Epithelial cell of prostate (primary cell): ENCODE results near the gene ARMC3.
"Not testable (repeated sequence)": the region's sequence is repeated elsewhere in the genome, so short reads cannot be mapped to it uniquely, and the experiment has no call there.

Experiments used
- DNase-seq: peaks from one replicate; pipeline ENCODE4 v3.0.0-alpha.2; 2011; ENCODE audit warnings: low read depth, low spot score
- H3K27ac ChIP-seq: fragments of 450-650 bp; 2 replicates; pipeline ENCODE4 v1.5.1; 2017; ENCODE audit warnings: mild to moderate bottlenecking

The ARMC3 gene, protein sequence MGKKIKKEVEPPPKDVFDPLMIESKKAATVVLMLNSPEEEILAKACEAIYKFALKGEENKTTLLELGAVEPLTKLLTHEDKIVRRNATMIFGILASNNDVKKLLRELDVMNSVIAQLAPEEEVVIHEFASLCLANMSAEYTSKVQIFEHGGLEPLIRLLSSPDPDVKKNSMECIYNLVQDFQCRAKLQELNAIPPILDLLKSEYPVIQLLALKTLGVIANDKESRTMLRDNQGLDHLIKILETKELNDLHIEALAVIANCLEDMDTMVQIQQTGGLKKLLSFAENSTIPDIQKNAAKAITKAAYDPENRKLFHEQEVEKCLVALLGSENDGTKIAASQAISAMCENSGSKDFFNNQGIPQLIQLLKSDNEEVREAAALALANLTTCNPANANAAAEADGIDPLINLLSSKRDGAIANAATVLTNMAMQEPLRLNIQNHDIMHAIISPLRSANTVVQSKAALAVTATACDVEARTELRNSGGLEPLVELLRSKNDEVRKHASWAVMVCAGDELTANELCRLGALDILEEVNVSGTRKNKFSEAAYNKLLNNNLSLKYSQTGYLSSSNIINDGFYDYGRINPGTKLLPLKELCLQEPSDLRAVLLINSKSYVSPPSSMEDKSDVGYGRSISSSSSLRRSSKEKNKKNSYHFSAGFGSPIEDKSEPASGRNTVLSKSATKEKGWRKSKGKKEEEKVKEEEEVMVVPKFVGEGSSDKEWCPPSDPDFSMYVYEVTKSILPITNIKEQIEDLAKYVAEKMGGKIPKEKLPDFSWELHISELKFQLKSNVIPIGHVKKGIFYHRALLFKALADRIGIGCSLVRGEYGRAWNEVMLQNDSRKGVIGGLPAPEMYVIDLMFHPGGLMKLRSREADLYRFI

DNA sequence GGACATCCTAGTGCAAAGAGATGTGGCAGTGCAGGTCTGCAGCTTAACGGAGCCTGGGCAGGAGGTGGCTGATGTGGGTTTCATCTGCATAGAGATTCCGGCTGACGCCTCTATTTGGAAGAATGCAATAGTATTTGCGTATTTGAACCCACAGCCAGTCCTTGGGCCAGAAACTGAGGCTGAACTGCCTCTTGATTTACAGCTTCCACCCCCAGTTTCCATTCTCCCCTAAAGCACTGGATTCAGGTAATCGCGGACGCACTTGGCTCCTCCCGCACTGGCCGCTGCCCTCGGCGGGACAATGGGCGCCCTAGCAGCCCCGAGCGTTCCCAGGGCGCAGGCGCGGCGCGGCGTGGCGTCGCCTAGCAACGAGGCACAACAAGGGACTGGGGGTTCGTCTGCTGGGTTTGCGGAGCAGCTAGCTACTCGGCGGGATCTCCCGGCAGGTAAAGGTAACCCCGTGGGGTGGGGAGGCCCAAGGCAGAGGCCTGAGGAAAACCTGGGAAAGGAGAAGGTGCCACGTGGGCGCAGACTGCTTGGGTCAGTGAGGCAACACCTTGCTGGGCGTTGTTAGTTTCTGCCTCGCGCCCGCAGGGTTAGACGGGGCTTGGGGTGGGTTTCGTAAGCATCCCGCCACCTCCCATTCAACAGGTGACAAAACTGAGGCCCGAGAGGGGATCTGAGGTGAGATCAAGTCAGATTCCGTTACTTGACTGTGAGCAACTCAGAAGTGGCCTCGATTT lies at the start of gene ARMC3:
Gene ARMC3 (plus strand): TSS at position 393 of the 743 bp plus-strand sequence. CDS start 3,944 bp downstream, outside the sequence.
- DNase-seq = no peak

GRCh38 chr10:22891797-22892196 lies 36.1 kb upstream of the ARMC3 start:
- H3K27ac ChIP-seq = no peak overlapping the region
- no peak for DNase-seq

More for the DNA sequence above, at the start of gene ARMC3:
- H3K27ac ChIP-seq = no peak within 1 kb of the TSS

GRCh38 chr10:22893781-22894180 lies 34.1 kb upstream of the ARMC3 start:
- DNase-seq = no peak
- no peak overlapping the region for H3K27ac ChIP-seq

DNA sequence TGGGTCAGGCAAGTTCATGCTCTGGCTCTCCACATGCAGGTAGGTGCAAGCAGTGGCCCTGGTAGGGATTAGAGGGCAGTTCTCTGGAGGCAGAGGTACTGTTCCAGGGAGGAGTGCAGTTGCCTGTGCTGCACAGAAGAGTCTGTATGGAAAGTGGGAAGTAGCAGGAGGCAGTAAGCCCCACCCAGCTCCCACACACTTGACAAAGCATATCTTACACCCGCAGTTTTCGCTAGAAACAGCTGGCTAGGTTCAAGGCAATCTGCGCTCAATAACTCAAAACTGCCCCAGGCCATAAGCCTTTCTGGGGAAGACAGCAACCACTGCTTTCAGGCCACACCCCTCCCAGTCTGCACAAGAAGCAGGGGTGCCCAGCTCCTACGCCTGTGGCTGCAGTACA lies 33.1 kb upstream of the ARMC3 start:
- no peak for DNase-seq
- H3K27ac ChIP-seq = no peak overlapping the region

DNA sequence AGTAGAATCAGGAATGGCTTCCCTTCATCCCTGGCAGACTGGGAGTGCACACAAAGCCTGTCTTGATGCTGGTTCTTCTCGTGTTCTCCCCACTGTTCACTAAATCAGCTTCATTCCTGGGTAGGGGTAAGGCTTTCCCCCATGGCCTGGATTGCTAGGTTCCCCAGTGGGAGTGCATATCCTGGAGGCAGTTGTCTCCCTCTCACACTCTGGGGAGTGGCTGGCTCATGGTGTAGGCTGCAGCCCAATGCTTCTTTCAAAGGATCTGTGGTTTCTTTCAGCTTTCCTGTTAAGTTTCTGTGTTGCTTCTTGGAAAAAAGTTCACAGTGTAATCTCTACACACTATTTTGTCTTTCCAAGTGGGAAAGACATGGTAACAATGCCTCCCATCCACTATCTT lies 32.6 kb upstream of the ARMC3 start:
- DNase-seq = no peak
- H3K27ac ChIP-seq = no peak overlapping the region

DNA sequence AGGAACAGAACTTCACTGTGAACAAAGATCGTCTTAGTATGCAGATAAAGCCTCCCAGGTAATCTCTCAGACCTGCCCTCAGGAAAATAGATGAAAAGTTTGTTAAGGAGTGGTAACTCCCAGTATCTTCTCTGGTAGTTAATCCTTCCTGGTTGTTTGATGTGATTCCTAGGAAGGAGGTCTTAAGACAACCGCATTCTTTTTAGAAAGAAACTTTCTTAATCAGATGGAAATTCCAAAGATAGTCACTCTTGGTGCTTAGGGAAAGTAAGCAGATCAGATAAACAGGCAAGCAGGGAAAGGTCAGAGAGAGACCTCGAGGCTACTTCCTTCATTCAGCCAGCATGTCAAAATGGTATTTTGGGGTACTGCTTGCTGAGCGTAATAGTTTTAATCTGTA lies 30.5 kb upstream of the ARMC3 start:
- DNase-seq = no peak
- H3K27ac ChIP-seq = no peak overlapping the region

DNA sequence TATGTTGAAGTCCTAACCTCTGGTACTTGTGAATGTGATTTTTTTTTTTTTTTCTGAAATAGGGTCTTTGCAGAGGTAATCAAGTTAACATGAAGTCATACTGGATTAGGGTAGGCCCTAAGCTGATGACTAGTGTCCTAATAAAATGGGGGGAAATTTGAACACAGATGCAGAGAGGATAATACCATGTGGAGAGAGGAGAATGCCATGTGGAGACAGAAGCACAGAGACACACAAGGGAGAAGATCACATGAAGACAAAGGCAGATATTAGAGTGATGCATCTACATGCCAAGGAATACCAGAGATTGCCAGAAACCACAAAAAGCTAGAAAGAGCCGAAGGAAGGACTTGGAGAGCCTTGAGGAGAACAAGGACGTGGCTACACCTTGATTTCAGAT lies 28.5 kb upstream of the ARMC3 start:
- H3K27ac ChIP-seq = no peak overlapping the region
- DNase-seq = no peak

- no peak overlapping the region for H3K27ac ChIP-seq
- DNase-seq = no peak
Measured at GRCh38 chr10:22899775-22900174, 28.1 kb upstream of the ARMC3 start.

- no peak for DNase-seq
Measured at GRCh38 chr10:22900841-22901601, 26.8 kb upstream of the ARMC3 start.

GRCh38 chr10:22902147-22902546 lies 25.7 kb upstream of the ARMC3 start:
- not testable (repeated sequence) for DNase-seq, H3K27ac ChIP-seq

More at GRCh38 chr10:22900841-22901601, 26.8 kb upstream of the ARMC3 start:
- no peak overlapping the region for H3K27ac ChIP-seq

- H3K27ac ChIP-seq = no peak overlapping the region
- no peak for DNase-seq
Measured at GRCh38 chr10:22903694-22904093, 24.2 kb upstream of the ARMC3 start.

DNA sequence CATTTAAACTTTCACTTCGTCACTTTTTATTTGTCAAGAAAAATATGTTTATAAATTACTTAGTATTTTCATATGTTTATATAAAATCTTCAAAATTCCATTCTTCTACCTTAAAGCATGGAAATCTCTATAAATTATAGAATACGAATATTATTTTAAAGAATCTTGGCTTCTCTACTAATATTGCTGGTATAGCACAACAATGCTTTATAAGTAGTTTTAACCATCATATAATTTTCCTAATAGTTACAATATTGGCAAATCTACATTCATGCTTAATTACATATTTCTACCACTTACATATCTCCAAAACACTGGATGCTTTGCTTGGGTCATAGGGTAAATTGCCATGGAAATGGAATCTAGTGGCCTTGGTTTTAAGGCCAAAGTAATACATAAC lies 21.1 kb upstream of the ARMC3 start:
- no peak overlapping the region for H3K27ac ChIP-seq
- DNase-seq = no peak

GRCh38 chr10:22908837-22909236 lies 19.0 kb upstream of the ARMC3 start:
- H3K27ac ChIP-seq = no peak overlapping the region
- no peak for DNase-seq

DNA sequence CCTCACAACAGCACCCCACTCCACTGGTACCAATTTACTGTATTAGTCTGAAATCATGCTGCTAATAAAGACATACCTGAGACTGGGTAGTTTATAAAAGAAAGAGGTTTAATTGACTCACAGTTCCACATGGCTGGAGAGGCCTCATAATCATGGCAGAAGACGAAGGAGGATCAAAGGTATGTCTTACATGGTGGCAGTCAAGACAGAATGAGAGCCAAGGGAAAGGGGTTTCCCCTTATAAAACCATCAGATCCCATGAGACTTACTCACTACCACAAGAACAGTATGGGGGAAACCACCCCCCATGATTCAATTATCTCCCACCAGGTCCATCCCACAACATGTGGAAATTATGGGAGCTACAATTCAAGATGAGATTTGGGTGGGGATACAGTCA lies 18.2 kb upstream of the ARMC3 start:
- H3K27ac ChIP-seq, DNase-seq: not testable (repeated sequence)

GRCh38 chr10:22911067-22911466 lies 16.8 kb upstream of the ARMC3 start:
- DNase-seq = no peak

DNA sequence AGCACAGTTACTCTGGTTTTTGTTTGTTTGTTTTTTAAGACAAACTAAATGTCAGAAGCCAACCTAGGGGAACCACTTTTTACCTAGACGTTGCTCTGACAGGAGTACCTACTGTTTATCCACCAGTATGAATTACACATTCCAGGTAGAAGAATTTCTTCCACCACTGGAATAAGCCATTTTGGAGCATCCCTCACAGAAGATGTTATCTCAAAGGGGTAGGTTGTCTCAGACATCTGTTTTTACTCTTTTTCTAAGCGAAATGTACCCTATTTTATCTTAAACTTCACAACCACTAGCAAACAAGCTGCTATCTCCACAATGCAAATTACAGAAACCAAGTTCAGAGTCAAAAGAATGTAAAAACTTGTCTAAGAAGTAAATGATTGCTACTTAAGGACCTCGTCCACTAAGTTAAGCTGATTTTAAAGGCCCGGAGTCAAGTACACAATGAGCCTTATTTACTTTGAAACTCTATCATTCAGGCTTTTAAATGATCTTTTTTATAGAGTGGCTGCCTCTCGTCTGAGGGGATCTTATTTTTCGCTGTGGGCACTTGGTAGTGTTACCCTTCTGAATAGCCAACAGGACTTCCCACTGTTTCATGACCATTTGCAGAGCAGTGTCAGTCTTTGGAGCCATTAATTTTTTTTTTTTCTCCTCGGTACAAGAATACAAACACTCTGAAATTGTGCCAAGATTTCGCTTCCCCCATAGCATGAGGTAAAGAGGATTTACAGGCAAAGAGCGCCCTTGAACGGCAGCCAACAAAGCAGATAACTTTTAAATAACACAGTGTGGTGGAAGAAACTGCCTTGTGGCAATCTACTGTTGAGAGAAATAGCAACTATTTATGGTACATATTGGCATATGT lies 15.7 kb upstream of the ARMC3 start:
- DNase-seq = no peak
- H3K27ac ChIP-seq = no peak overlapping the region

More at GRCh38 chr10:22911067-22911466, 16.8 kb upstream of the ARMC3 start:
- no peak overlapping the region for H3K27ac ChIP-seq

DNA sequence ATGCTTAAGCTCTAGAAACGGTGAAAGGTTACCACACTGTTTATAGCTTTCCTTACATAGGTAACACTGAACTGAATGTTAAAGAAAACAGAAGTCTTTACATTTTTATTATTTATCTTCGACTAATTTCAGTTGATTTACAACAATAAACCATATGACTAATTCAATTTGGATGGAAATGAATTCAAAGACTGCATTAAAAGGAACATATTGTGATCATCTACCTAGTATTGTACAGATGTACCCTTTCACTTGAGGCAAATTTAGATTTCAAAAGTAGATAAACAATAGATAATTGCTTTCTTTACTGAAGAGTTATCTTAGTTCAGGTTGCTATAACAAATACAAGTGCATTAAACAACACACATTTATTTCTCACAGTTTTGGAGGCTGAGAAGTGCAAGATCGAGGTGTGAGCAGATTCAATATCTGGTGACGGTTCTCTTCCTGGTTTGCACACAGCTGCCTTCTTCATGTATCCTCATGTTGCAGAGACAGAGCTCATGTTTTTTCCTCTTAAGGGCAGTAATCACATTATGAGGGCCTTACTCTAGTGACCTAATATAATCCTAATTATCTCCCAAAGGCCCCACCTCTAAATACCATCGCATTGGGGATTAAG lies 15.0 kb upstream of the ARMC3 start:
- no peak for DNase-seq
- H3K27ac ChIP-seq = no peak overlapping the region

- DNase-seq = no peak
- H3K27ac ChIP-seq = no peak overlapping the region
Measured at GRCh38 chr10:22913474-22914092, 14.3 kb upstream of the ARMC3 start.
